AML-193 (cell line): ENCODE data around the gene TALDO1.
"Not testable (repeated sequence)": the region's sequence is repeated elsewhere in the genome, so short reads cannot be mapped to it uniquely, and the experiment has no call there.

Experiments
- DNase-seq, 2 experiments: peaks; one replicate each; lab custom pipeline; 2025; lab: John Stamatoyannopoulos, UW

Gene TALDO1

GRCh38 chr11:719214-720016 is 27.8 kb upstream of the TALDO1 start:
- no peak for DNase-seq

DNA sequence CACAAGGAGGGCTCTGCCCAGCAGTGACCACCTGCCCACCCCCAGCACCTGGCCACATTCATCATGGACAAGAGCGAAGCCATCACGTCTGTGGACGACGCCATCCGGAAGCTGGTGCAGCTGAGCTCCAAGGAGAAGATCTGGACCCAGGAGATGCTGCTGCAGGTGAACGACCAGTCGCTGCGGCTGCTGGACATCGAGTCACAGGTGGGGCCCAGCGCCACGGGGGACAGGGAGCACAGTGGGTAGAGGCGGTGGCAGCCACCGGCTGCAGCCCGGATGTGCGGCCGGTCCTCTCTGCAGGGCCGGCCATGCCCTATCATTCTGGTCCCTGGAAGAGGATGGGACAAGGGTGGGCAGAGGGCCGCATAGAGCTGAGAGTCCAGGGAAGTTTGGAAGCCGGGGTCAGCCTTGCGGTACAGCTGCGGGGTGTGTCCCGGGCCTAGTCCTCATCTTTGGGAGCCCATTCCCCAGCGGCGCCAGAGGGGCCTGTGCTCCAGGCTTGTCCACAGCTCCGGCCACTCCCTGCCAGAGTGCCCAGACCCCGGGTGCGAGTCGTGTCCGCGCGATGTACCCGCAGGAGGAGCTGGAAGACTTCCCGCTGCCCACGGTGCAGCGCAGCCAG is 27.1 kb upstream of the TALDO1 start:
- no peak for DNase-seq

DNA sequence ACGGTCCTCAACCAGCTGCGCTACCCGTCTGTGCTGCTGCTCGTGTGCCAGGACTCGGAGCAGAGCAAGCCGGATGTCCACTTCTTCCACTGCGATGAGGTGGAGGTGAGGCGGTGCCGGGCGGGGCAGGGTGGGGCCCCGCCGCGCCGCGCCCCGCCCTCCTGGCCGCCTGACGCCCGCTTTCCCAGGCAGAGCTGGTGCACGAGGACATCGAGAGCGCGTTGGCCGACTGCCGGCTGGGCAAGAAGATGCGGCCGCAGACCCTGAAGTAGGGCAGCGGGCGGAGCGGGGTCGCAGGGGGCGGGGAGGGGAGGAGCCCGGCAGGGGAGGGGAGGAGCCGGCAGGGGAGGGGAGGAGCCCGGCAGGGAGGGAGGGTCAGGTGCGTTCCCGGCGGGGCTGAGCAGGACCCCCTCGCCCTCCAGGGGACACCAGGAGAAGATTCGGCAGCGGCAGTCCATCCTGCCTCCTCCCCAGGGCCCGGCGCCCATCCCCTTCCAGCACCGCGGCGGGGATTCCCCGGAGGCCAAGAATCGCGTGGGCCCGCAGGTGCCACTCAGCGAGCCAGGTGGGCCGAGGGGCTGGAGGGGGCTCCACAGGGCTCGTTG is 26.5 kb upstream of the TALDO1 start:
- no peak for DNase-seq

- no peak for DNase-seq
Measured at GRCh38 chr11:721247-721740, 26.0 kb upstream of the TALDO1 start.

DNA sequence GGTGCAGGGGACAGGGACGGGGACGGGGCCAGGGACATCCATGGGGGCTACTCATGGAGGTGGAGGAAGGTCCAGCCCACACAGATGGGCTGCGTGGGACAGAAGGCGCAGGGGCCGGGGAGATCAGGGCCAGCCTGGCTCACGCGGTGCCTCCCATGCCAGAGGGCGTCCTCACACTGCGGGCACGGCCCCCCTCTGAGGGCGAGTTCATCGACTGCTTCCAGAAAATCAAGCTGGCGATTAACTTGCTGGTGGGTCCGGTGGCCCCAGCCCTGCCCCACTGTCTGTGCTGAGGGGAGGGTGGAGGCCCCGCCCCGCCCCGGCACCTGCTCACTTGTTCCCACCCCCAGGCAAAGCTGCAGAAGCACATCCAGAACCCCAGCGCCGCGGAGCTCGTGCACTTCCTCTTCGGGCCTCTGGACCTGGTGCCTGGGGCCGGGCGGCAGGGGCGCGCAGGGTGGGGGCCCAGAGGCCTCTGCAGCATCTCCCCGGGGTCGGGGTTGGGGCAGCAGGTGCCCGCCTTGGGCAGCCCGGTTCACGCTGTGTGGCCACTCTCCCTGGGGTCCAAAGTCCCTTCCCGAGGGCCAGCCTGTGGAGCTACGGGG is 25.4 kb upstream of the TALDO1 start:
- peak in 1 of 2 experiments; percentile 35 for DNase-seq

GRCh38 chr11:722346-722811 is 24.9 kb upstream of the TALDO1 start:
- no peak for DNase-seq

DNA sequence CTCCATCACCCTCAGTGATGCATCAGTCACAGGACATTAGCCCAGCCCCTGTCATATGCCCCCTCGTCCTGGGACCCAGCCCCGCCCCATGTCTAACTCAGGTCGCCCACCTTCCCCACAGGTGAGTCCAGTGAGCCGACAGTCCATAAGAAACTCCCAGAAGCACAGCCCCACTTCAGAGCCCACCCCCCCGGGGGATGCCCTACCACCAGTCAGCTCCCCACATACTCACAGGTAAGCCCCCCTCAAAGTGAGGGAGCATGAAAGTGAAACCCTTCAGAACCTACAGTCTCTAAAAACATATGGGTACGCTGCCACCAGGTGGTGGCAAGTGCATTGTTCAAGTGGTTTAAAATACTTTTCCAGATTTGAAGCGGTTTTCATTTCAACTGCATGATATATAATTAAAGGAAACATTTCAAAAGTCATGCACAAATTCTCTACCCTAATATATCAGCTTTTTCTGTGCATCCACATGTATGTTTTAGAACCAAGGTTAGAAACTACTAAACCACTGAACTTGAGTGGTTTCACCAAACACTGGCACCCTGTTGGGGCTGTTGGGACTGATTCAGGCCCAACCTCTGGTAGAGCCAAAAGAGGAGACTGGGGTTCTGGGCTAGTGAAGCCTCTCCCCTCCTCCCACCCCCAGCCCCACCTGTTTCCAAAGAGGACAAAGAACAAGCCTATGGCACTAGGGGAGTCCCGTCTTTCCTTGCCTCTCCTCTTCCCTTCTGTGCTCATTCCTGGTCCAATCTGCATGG is 24.0 kb upstream of the TALDO1 start:
- DNase-seq: peak; percentile 47 to 53

- DNase-seq: no peak
Measured at GRCh38 chr11:724049-724777, 23.1 kb upstream of the TALDO1 start.

- DNase-seq: no peak
Measured at GRCh38 chr11:724778-725386, 22.4 kb upstream of the TALDO1 start.

GRCh38 chr11:725624-726202 is 21.6 kb upstream of the TALDO1 start:
- no peak for DNase-seq

GRCh38 chr11:726278-727220 is 20.7 kb upstream of the TALDO1 start:
- DNase-seq: peak; percentile 22 to 28

GRCh38 chr11:727281-727701 is 20.0 kb upstream of the TALDO1 start:
- no peak for DNase-seq

GRCh38 chr11:727859-728748 is 19.2 kb upstream of the TALDO1 start:
- peak; percentile 51 to 52 for DNase-seq

DNA sequence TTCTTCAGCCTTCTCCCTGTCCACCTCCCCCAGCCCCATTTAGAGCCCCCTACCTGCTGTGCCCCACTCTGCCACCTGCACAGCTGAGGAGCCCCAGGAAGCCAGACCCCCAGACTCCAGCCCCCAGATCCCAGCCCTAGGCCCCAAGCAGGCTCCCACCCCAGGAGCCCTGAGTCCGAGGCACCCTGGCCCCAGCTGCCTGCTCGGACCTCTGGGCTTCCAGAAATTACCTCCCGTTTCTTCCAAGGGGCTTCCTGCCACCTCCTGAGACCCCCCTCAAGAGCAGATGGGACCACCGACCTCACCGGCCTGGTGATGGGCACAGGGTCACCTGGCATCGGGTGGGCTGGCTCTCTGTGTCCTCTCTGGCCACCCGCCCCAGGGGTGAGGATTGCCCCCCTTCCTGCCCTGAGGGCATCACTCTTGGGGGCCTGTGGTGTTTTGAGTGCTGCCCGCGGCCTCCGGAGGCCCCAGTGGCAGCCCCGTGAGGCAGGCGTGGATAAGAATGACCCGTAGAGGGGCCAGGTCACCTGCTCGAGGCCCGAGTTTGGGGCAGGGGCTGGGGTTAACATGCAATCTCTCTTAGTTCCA is 18.3 kb upstream of the TALDO1 start:
- DNase-seq: no peak

- DNase-seq: no peak
Measured at GRCh38 chr11:729492-730074, 17.7 kb upstream of the TALDO1 start.

GRCh38 chr11:733072-733471 is 14.2 kb upstream of the TALDO1 start:
- no peak for DNase-seq

GRCh38 chr11:734541-734940 is 12.7 kb upstream of the TALDO1 start:
- DNase-seq: not testable (repeated sequence)
